NCI-H2107 treated with DMSO at 0.1 percent for 48 hours (cell line): ENCODE data around the gene PFKL.
"Not testable (repeated sequence)": the region's sequence is repeated elsewhere in the genome, so short reads cannot be mapped to it uniquely, and the experiment has no call there.

Source experiments
- DNase-seq: peaks from one replicate; lab custom pipeline; 2025; ENCODE audit not compliant: unreplicated experiment; lab: John Stamatoyannopoulos, UW

Gene PFKL

GRCh38 chr21:44354775-44355771, 55.2 kb downstream of the PFKL start:
- DNase-seq: no peak

- no peak for DNase-seq
These were observed 56.3 kb downstream of the PFKL start for GRCh38 chr21:44356160-44356559.

- DNase-seq: no peak
These were observed 56.8 kb downstream of the PFKL start for GRCh38 chr21:44356636-44357035.

- DNase-seq: no peak
These were observed 57.4 kb downstream of the PFKL start for GRCh38 chr21:44357064-44357837.

- no peak for DNase-seq
These were observed 59.5 kb downstream of the PFKL start for GRCh38 chr21:44359396-44359795.

- DNase-seq: no peak
These were observed 60.3 kb downstream of the PFKL start for GRCh38 chr21:44360159-44360558.

- DNase-seq: not testable (repeated sequence)
These were observed 62.0 kb downstream of the PFKL start for GRCh38 chr21:44361903-44362302.

GRCh38 chr21:44363278-44363677, 63.4 kb downstream of the PFKL start:
- no peak for DNase-seq

- DNase-seq: no peak
These were observed 64.5 kb downstream of the PFKL start for GRCh38 chr21:44364151-44365053.

GRCh38 chr21:44365251-44365966, 65.6 kb downstream of the PFKL start:
- DNase-seq: no peak

- no peak for DNase-seq
These were observed 66.2 kb downstream of the PFKL start for GRCh38 chr21:44365967-44366585.

GRCh38 chr21:44366586-44367211, 66.8 kb downstream of the PFKL start:
- DNase-seq: no peak

GRCh38 chr21:44368711-44369446, 69.0 kb downstream of the PFKL start:
- DNase-seq: peak; percentile 19

GRCh38 chr21:44370027-44370735, 70.3 kb downstream of the PFKL start:
- DNase-seq: peak; percentile 52

- DNase-seq: no peak
These were observed 71.0 kb downstream of the PFKL start for GRCh38 chr21:44370786-44371410.

- DNase-seq: no peak
These were observed 71.7 kb downstream of the PFKL start for GRCh38 chr21:44371596-44371995.

GRCh38 chr21:44372616-44373015, 72.8 kb downstream of the PFKL start:
- DNase-seq: no peak
